ENCODE results near the gene PLA2G4E.
A peak's percentile ranks its signal among the peaks of the same experiment; 100 is the strongest.

The PLA2G4E gene

GRCh38 chr15:41971089-41971894 is 49.5 kb downstream of the PLA2G4E start:
- intact Hi-C loops (cut with DNase I) = no loop called here
- peak in 23 of 42 donors; percentile 11 to 68 (median 31) for DNase-seq

- intact Hi-C loops (cut with DNase I) = no loop called here
- DNase-seq = peak in 2 of 42 donors; percentile 14 to 16
These were observed 50.4 kb downstream of the PLA2G4E start for GRCh38 chr15:41970456-41970855.

GRCh38 chr15:41969851-41970431 is 50.9 kb downstream of the PLA2G4E start:
- intact Hi-C loops (cut with DNase I) = no loop called here
- DNase-seq = peak in 3 of 42 donors; percentile 1 to 12 (median 6)

DNA sequence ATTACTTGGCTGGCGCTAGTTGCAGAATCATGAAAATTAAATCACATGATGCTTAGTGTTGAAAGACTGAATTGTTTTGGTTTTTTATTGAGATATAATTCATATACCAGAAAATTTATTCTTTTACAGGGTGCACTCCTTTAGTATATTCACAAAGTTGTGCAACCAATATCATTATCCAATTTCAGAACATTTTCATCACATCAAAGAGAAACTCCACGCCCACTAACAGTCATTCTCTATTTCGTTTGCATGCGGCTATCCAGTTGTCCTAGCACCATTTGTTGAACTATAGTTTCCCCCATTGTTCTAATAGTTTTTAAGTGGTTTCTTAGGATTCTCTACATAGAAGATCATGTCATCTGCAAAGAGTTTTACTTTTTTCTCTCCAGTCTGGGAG is 52.1 kb downstream of the PLA2G4E start:
- intact Hi-C loops (cut with DNase I) = no loop called here
- DNase-seq = no peak

- intact Hi-C loops (cut with DNase I) = no loop called here
- DNase-seq = peak in 22 of 42 donors; percentile 11 to 58 (median 32)
These were observed 53.2 kb downstream of the PLA2G4E start for GRCh38 chr15:41967506-41968206.

- peak in 4 of 42 donors; percentile 3 to 32 (median 17) for DNase-seq
- intact Hi-C loops (cut with DNase I) = no loop called here
These were observed 53.8 kb downstream of the PLA2G4E start for GRCh38 chr15:41966920-41967465.

DNA sequence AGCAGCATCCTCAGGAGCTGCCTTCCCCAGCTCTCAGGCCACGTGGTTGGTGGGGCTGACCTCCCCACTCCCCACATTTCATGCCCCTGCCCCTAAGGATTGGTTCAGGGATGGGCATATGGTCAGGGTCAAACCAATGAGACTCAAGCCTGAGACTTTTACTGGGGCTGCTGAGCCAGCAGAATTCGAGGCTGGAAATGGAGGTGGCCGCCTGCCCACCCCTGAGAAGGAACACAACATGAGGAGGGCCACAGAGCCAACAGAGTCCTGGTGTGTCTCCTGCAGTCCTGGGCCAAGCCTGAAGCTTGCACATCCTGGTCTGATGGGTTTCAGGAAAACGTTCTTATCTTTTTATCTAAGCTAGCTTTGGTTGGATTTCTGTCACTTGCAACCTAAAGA is 54.4 kb downstream of the PLA2G4E start:
- DNase-seq = peak in 3 of 42 donors; percentile 2 to 11 (median 7)
- intact Hi-C loops (cut with DNase I) = no loop called here

- peak in 4 of 42 donors; percentile 4 to 33 (median 10) for DNase-seq
- intact Hi-C loops (cut with DNase I) = no loop called here
These were observed 55.1 kb downstream of the PLA2G4E start for GRCh38 chr15:41965441-41966413.

- no peak for DNase-seq
- intact Hi-C loops (cut with DNase I) = no loop called here
These were observed 59.1 kb downstream of the PLA2G4E start for GRCh38 chr15:41961595-41962202.

- intact Hi-C loops (cut with DNase I) = no loop called here
- peak in 1 of 42 donors; percentile 4 for DNase-seq
These were observed 59.8 kb downstream of the PLA2G4E start for GRCh38 chr15:41961001-41961518.

DNA sequence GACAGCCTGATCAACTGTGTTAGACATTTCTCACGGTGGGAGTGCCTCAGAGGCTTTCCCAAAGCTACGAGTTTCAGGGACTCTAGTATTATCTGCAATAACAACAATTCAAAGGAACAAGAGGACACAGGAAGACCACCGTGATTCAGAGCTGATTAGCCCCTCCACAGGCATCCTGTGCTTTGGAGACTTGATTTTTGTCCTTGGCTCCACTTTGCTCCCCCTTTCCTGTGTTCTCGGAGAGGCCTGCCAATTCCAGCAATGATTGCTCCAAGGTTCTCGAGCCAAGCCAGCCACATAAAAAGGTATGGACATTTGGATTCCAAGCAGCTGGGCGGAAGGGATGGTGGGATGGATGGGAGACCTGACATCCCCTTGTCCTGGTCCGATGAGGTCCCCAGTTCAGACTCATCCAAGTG is 62.8 kb downstream of the PLA2G4E start:
- intact Hi-C loops (cut with DNase I) = no loop called here
- peak in 2 of 42 donors; percentile 10 to 31 for DNase-seq

DNA sequence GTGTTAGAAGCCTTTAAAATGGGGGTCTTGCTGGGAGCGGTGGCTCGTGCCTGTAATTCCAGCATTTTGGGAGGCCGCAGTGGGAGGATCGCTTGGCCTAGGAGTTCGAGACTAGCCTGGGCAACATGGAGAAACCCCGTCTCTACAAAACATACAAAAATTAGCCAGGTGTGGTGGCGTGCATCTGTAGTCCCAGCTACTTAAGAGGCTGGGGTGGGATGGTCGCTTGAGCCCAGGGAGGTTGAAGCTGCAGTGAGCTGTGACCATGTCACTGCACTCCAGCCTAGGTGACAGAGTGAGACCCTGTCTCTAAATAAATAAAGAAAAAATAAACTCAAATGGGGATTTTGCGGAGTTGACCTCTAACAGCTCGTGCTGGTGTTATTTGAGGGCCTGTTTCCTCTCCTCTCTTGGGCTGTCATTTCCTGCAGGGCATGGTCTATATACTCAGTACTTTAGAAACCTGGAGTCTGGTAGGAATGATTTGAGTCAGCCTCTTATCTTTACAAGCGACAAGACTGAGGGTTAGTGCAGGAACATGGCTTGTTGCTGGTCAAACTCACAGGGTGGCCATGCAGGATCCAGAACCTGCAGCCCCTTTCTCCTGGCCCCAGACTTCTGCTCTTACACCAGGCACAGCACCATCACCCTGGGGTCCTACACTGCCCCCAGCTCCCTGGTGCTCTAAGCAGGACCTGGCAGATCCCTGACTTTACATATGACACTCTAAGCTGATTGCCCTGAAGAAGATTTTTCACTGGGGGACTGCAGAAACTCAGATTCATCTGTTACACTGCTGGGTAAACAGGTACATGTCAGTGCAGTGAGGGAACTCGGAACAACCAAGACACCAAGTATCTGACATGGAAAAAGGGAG is 63.6 kb downstream of the PLA2G4E start:
- intact Hi-C loops (cut with DNase I) = no loop called here
- peak in 2 of 42 donors; percentile 17 to 25 for DNase-seq

GRCh38 chr15:41955807-41956525 is 64.9 kb downstream of the PLA2G4E start:
- peak in 1 of 42 donors; percentile 36 for DNase-seq
- intact Hi-C loops (cut with DNase I) = no loop called here

DNA sequence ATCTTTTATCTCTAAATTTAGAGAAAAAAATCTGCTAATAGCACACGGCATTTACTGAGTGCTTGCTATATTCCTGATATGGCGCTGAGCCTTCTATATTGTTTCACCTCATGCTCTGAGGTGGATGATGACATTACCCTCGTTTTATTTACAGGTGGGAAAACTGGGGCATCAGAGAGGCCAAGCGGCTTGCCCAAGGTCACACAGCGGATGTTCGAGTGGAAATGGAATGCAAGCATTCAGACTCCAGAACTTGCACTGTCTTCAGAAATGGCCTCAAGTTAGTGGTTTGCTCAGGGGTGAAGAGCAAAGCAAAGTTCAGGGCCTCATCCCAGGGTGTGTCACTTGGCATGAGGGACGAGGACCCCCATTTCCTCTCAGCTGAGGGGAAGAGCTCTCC is 65.7 kb downstream of the PLA2G4E start:
- no peak for DNase-seq
- intact Hi-C loops (cut with DNase I) = no loop called here

DNA sequence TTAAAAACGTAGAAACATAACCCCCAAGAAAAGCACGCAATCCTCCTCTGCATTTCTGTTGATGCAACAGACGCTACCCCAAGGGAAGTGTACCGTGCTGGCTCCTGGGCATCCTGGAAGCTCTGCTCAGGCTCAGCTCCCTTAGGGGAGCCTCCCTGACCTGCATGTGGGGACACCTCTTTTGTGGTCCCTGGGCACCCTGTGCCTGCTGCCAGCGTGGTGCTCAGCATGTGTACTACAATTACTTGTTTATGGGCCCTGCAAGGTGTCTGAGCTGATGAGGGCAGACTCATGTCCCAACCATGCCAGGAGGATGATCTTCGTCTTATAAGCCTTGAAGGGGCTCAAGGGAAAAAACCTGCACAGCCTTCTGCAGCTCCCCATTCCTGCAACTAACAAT is 66.8 kb downstream of the PLA2G4E start:
- no peak for DNase-seq
- intact Hi-C loops (cut with DNase I) = no loop called here

GRCh38 chr15:41952013-41952563 is 68.8 kb downstream of the PLA2G4E start:
- peak in 2 of 42 donors; percentile 15 to 34 for DNase-seq
- intact Hi-C loops (cut with DNase I) = no loop called here
